SK-N-SH treated with all-trans-retinoic acid at 6 μM for 48 hours (cell line): ENCODE measurements around the gene ARRDC2.

Source experiments
- ISL1 ChIP-seq: fragments of 250-450 bp; sonication (Bioruptor Pico); IDR thresholded peaks from 2 replicates; pipeline ENCODE4 v2.1.2; 2022; ENCODE audit warnings: mild to moderate bottlenecking, moderate library complexity
- OSR1 ChIP-seq: fragments of 250-450 bp; sonication (Bioruptor Pico); IDR thresholded peaks from 2 replicates; pipeline ENCODE4 v1.8.0; 2022; ENCODE audit warnings: moderate library complexity, mild to moderate bottlenecking, inconsistent platforms
- RARB ChIP-seq: fragments of 250-450 bp; sonication (Bioruptor Pico); IDR thresholded peaks from 2 replicates; pipeline ENCODE4 v1.8.0; 2021; ENCODE audit warnings: mild to moderate bottlenecking, moderate library complexity
- ZNF565 ChIP-seq: fragments of 450-650 bp; formaldehyde crosslinking; conservative IDR thresholded peaks from 2 replicates; pipeline ENCODE4 v1.5.0; 2020; ENCODE audit warnings: low read depth, mild to moderate bottlenecking, moderate library complexity

- TF ChIP-seq ISL1 (CRISPR knock-in tag): no peak
- TF ChIP-seq ZNF565 (CRISPR knock-in tag): no peak
- TF ChIP-seq OSR1 (CRISPR knock-in tag): no peak
- TF ChIP-seq RARB (CRISPR knock-in tag): no peak
These were observed 52.5 kb downstream of the ARRDC2 start for GRCh38 chr19:18060472-18060871.
